MM.1S (cell line): Measurements from ENCODE around the gene RPP40.
A peak's percentile ranks its signal among the peaks of the same experiment; 100 is the strongest.

Source experiments
- DNase-seq: peaks from one replicate; pipeline ENCODE4 v3.0.0-alpha.2; 2015
- H2AFZ ChIP-seq: fragments of 300-600 bp; sonication (generic); 2 replicates; pipeline ENCODE4 v1.6.0; 2016; ENCODE audit warnings: antibody characterized with exemption, low read length
- H3F3A ChIP-seq: fragments of 300-600 bp; sonication (generic); 2 replicates; pipeline ENCODE4 v1.6.1; 2016; ENCODE audit warnings: mild to moderate bottlenecking, antibody characterized with exemption, low read length, moderate library complexity, mixed read lengths; ENCODE audit not compliant: insufficient read depth
- H3K27ac ChIP-seq: fragments of 300-600 bp; sonication (generic); 2 replicates; pipeline ENCODE4 v1.5.1; 2016; ENCODE audit warnings: mild to moderate bottlenecking, low read length
- H3K27me3 ChIP-seq: fragments of 300-600 bp; sonication (generic); replicated peaks from 2 replicates; pipeline ENCODE4 v1.6.0; 2016; ENCODE audit warnings: low read length; ENCODE audit not compliant: insufficient read depth
- H3K36me3 ChIP-seq: fragments of 300-600 bp; sonication (generic); replicated peaks from 2 replicates; pipeline ENCODE4 v1.6.1; 2016; ENCODE audit warnings: mild to moderate bottlenecking, low read length, mixed read lengths; ENCODE audit not compliant: insufficient read depth
- H3K4me1 ChIP-seq: fragments of 300-600 bp; sonication (generic); 2 replicates; pipeline ENCODE4 v1.6.1; 2016; ENCODE audit warnings: low read length, mixed read lengths
- H3K4me2 ChIP-seq: fragments of 300-600 bp; sonication (generic); 2 replicates; pipeline ENCODE4 v1.6.0; 2016; ENCODE audit warnings: low read depth, low read length
- H3K4me3 ChIP-seq: fragments of 300-600 bp; sonication (generic); 2 replicates; pipeline ENCODE4 v1.5.1; 2016; ENCODE audit warnings: low read length, mixed read lengths
- H3K79me2 ChIP-seq: fragments of 300-600 bp; sonication (generic); 2 replicates; pipeline ENCODE4 v1.6.1; 2016; ENCODE audit warnings: mixed run types, low read length, mixed read lengths
- H3K9ac ChIP-seq: fragments of 300-600 bp; sonication (generic); 2 replicates; pipeline ENCODE4 v1.6.1; 2016; ENCODE audit warnings: low read length, mixed read lengths
- H3K9me2 ChIP-seq: fragments of 300-600 bp; sonication (generic); replicated peaks from 2 replicates; pipeline ENCODE4 v1.6.1; 2016; ENCODE audit warnings: mild to moderate bottlenecking, low read length, mixed read lengths; ENCODE audit not compliant: insufficient read depth
- H3K9me3 ChIP-seq: fragments of 300-600 bp; sonication (generic); replicated peaks from 2 replicates; pipeline ENCODE4 v1.6.1; 2016; ENCODE audit warnings: mild to moderate bottlenecking, low read length, mixed read lengths; ENCODE audit not compliant: insufficient read depth
- H4K20me1 ChIP-seq: fragments of 300-600 bp; sonication (generic); 2 replicates; pipeline ENCODE4 v1.6.1; 2016; ENCODE audit warnings: mild to moderate bottlenecking, low read length, moderate library complexity, mixed read lengths; ENCODE audit not compliant: insufficient read depth
- CTCF ChIP-seq: fragments of 300-600 bp; sonication (generic); IDR thresholded peaks from 2 replicates; pipeline ENCODE4 v1.5.1; 2016; ENCODE audit warnings: antibody characterized with exemption, low read length, mixed read lengths
- EZH2 ChIP-seq: fragments of 300-600 bp; sonication (generic); optimal IDR thresholded peaks from 2 replicates; pipeline ENCODE3; 2017; ENCODE audit warnings: low read depth, mild to moderate bottlenecking, antibody characterized with exemption, low read length, mixed read lengths
- EZH2phosphoT487 ChIP-seq: fragments of 300-600 bp; sonication (generic); IDR thresholded peaks from 2 replicates; pipeline ENCODE4 v1.6.1; 2018; ENCODE audit warnings: antibody characterized with exemption, low read length

RPP40 gene

GRCh38 chr6:5031150-5031549 lies 27.3 kb upstream of the RPP40 start:
- no peak overlapping the region for H3K4me3 ChIP-seq
- no peaks in the 10 kb centered on the region for H4K20me1 ChIP-seq
- H3K27ac ChIP-seq = no peak overlapping the region
- H3K27me3 ChIP-seq = no peaks in the 10 kb centered on the region
- no peak for TF ChIP-seq EZH2phosphoT487
- no peak for TF ChIP-seq CTCF
- TF ChIP-seq EZH2 = no peak
- H3K9me3 ChIP-seq = no peaks in the 10 kb centered on the region
- no peak for DNase-seq
- H3K9ac ChIP-seq = no peak overlapping the region
- no peak overlapping the region for H3K4me2 ChIP-seq
- peaks cover 11% of the 10 kb centered on the region for H3K4me1 ChIP-seq
- H3K36me3 ChIP-seq = no peaks in the 10 kb centered on the region
- H3K9me2 ChIP-seq = no peaks in the 10 kb centered on the region
- H3F3A ChIP-seq = no peaks in the 10 kb centered on the region
- H3K79me2 ChIP-seq = no peaks in the 10 kb centered on the region
- peak overlapping the region; percentile 60 for H2AFZ ChIP-seq

- peak; percentile 78 for TF ChIP-seq CTCF
- TF ChIP-seq EZH2 = no peak
- H3K27me3 ChIP-seq = no peaks in the 10 kb centered on the region
- H2AFZ ChIP-seq = peak overlapping the region; percentile 60
- no peaks in the 10 kb centered on the region for H4K20me1 ChIP-seq
- no peaks in the 10 kb centered on the region for H3K36me3 ChIP-seq
- H3K9ac ChIP-seq = no peak overlapping the region
- H3K4me1 ChIP-seq = peaks cover 9% of the 10 kb centered on the region
- H3F3A ChIP-seq = no peaks in the 10 kb centered on the region
- H3K79me2 ChIP-seq = no peaks in the 10 kb centered on the region
- H3K4me2 ChIP-seq = no peak overlapping the region
- no peak overlapping the region for H3K4me3 ChIP-seq
- DNase-seq = peak; percentile 81
- H3K9me3 ChIP-seq = no peaks in the 10 kb centered on the region
- H3K27ac ChIP-seq = no peak overlapping the region
- H3K9me2 ChIP-seq = no peaks in the 10 kb centered on the region
These were observed 26.8 kb upstream of the RPP40 start for GRCh38 chr6:5030596-5031136.

GRCh38 chr6:5029609-5030008 lies 25.8 kb upstream of the RPP40 start:
- TF ChIP-seq EZH2 (no peak), EZH2phosphoT487 (no peak), CTCF (no peak)
- no peak overlapping the region for H3K9ac ChIP-seq
- H3K4me1 ChIP-seq = peaks cover 9% of the 10 kb centered on the region
- no peak overlapping the region for H3K4me3 ChIP-seq
- no peaks in the 10 kb centered on the region for H3K9me2 ChIP-seq
- DNase-seq = no peak
- H3K4me2 ChIP-seq = no peak overlapping the region
- H2AFZ ChIP-seq = no peak overlapping the region
- H3F3A ChIP-seq = no peaks in the 10 kb centered on the region
- no peaks in the 10 kb centered on the region for H3K9me3 ChIP-seq
- no peaks in the 10 kb centered on the region for H3K79me2 ChIP-seq
- no peaks in the 10 kb centered on the region for H3K27me3 ChIP-seq
- H3K27ac ChIP-seq = no peak overlapping the region
- H3K36me3 ChIP-seq = no peaks in the 10 kb centered on the region
- no peaks in the 10 kb centered on the region for H4K20me1 ChIP-seq
